Measurements from ENCODE around the gene KRTAP10-12.

KRTAP10-12 gene

GRCh38 chr21:44695184-44695583 lies 1.8 kb upstream of the KRTAP10-12 start:
- H3K27ac ChIP-seq: no peak overlapping the region
- no peak overlapping the region for H3K4me3 ChIP-seq

- no peak overlapping the region for H3K4me3 ChIP-seq
- no peak overlapping the region for H3K27ac ChIP-seq
Measured at GRCh38 chr21:44695641-44696040, 1.3 kb upstream of the KRTAP10-12 start.

DNA sequence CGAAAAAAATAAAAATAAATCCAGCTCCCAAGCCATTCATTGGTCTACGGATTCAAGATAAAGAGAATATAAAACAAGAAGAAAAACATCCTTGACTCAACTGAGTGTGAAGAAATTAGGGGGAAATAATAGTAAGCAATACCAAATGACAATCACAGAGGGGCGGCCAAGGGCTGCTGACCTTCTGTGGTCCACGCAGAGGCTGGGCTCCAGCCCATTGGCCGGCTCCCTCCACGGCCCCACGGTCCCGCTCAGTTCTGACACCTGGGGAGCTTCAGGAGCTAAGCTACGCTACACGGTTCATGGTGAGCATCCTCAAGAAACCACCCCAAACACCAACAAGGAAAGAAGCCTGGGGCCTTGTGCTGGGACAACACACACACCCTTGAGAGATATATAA lies 400 bp upstream of the KRTAP10-12 start:
- Histone ChIP-seq H3K27ac (no peak overlapping the region), H3K4me3 (no peak overlapping the region)

- Histone ChIP-seq H3K4me3 (no peak overlapping the region), H3K27ac (no peak overlapping the region)
Measured at GRCh38 chr21:44697811-44698734, 1.1 kb downstream of the KRTAP10-12 start.

DNA sequence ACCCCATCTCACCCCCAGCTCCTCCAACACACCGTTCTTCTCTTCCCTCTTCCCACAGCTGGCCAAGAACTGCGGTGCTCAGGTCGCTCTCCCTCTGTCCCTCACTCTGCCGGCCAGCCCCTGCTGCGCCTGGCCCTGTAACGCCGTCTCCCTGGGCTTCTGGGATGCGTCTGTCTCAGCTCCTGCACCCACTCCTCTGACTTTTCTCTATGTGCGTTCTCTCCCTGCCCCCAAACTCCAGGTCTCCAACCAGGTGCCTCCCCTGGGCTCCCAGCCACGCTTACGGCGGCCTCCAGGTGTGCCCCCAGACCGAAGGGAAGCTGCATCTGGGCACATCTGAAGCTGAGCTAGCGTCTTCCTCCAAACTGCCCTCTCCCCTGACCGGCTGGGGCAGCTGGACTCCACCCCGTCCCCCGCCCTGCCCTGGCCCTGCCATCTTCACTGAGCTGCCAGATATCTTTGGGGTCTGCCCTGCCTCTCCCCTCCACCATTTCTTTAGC lies 2.6 kb downstream of the KRTAP10-12 start:
- H3K27ac ChIP-seq: no peak overlapping the region

GRCh38 chr21:44700101-44701022 lies 3.4 kb downstream of the KRTAP10-12 start:
- H3K4me3 ChIP-seq: no peak overlapping the region
- H3K27ac ChIP-seq: no peak overlapping the region

More for the DNA sequence above, 2.6 kb downstream of the KRTAP10-12 start:
- H3K4me3 ChIP-seq: no peak overlapping the region

DNA sequence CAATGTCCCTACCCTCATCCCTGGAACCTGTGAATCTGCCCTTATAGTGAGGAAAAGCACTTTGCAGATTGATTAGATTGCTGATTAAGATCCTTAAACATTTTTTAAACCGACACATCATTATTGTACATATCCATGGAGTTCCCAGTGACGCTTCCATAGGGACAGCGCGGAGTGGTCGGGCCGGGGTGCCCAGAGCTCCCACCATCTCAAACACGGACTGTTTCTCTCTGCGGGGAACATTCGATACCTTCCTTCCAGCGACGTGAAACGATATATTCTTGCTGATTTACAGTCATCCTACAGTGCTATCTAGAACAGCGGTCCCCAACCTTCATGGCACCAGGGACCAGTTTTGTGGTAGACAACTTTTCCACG lies 4.0 kb downstream of the KRTAP10-12 start:
- Histone ChIP-seq H3K27ac (no peak overlapping the region), H3K4me3 (no peak overlapping the region)

DNA sequence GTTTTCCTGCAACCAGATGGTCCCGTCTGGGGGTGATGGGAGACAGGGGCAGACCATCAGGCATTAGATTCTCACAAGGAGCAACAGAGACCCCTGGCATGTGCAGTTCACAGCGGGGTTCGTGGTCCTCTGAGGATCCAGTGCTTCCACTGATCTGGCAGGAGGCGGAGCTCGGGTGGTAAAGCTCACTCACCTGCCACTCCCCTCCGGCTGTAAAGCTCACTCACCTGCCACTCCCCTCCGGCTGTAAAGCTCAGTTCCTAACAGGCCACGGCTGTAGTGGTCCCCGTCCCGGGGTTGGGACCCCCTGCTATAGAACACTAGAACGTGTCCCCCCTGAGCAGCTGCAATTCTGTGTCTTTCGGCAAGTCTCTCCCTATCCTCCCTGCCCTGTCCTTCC lies 4.6 kb downstream of the KRTAP10-12 start:
- Histone ChIP-seq H3K4me3 (no peak overlapping the region), H3K27ac (no peak overlapping the region)

DNA sequence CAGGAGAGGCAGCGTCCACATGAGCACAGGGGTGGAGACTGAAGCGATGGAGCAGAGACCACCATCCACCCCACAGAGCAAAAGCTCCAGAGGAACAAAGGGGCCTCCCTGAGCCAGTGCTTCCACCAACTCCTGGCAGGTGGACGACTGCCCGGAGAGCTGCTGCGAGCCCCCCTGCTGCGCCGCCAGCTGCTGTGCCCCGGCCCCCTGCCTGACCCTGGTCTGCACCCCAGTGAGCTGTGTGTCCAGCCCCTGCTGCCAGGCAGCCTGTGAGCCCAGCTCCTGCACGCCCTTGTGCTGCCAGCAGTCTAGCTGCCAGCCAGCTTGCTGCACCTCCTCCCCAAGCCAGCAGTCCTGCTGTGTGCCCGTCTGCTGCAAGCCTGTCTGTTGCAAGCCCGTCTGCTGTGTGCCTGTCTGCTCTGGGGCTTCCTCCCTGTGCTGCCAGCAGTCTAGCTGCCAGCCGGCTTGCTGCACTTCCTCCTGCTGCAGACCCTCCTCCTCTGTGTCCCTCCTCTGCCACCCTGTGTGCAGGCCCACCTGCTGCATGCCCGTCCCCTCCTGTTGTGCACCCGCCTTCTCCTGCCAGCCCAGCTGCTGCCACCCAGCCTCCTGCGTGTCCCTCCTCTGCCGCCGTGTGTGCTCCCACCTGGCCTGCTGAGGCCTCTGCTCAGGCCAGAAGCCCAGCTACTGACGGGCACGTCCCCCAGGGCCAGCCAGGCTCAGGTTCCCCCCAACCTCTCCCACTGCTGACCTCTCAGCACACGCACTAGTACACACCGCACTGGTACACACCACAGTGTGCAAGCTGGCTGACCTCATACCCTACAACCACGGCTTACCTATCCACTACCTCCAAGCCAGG lies 5.4 kb downstream of the KRTAP10-12 start:
- no peak overlapping the region for H3K4me3 ChIP-seq

GRCh38 chr21:44702973-44703730 lies 6.2 kb downstream of the KRTAP10-12 start:
- no peak overlapping the region for H3K27ac ChIP-seq
- no peak overlapping the region for H3K4me3 ChIP-seq

More for the DNA sequence above, 5.4 kb downstream of the KRTAP10-12 start:
- no peak overlapping the region for H3K27ac ChIP-seq

DNA sequence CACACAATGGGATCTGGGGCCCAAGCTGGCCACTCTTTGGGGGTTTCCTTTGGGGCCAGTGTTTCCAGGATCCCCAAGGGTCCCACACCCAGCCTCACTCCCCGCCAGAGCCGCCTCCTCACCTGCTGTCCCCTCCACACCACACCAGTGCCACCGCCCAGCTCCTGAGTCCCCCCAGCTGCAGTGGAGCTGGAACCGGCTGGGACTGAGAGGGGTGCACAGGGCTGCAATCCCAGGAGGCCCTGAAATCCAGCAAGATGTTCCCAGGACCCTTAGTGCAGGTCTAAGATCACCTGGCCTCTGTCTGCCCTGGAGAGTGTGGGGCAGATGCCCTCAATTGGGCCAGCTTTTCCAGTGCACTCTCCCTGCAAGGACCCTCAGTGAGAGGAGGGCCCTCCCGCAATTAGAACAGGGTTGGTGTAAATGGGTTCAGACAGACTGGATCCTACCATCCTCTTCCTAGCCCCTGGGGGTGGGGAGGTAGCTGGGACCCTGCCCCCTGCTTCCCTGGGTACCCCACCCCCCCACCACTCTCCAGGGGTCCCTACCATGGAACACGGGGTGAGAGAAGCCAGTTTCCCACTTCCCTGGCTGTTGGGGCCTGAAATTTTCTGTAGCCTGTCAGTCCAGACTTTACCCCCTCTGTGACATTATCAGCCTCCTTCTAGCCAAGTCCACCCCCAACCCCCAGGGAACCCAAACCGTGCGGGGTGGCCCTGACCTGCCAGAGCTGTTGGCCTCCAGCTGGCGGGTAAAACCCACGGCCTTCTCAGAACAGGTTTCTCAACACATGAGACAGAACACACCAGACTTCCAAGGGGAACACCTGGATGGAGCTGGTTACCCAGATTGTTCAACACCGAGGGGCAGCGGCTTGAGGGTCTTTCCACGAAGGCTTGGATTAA lies 7.0 kb downstream of the KRTAP10-12 start:
- no peak overlapping the region for H3K4me3 ChIP-seq
- H3K27ac ChIP-seq: no peak overlapping the region

- Histone ChIP-seq H3K27ac (no peak overlapping the region), H3K4me3 (no peak overlapping the region)
Measured at GRCh38 chr21:44704636-44705001, 7.6 kb downstream of the KRTAP10-12 start.

DNA sequence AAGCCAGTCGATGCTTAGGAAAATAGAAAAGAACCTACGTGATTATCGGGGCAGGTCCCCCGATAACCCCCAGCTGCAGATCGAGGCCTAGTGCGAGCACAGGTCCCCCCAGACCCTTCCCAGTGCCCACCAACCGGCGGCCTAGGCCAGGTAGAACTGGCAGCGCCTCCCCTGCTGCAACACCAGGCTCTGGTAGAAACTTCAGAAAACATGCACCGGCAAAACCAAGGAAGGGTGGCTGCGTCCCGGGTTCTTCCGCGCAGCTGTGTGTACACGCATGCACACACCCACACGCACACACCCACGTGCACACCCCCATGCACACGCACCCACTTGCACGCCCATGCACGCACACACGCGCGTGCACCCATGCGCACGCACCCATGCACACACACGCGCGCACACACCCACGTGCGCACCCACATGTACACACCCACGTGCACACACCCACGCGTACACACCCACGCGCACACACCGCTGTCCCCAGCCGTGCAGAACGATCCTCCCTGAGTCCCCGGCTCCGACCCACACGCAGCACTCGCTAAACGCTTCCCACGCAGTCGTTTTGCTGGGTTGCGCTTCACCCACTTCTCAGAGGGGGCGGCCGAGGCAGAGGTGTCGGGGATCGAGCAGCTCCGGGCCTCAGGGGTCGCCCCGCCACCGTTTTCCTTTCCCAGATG lies 9.2 kb downstream of the KRTAP10-12 start:
- no peak overlapping the region for H3K4me3 ChIP-seq

DNA sequence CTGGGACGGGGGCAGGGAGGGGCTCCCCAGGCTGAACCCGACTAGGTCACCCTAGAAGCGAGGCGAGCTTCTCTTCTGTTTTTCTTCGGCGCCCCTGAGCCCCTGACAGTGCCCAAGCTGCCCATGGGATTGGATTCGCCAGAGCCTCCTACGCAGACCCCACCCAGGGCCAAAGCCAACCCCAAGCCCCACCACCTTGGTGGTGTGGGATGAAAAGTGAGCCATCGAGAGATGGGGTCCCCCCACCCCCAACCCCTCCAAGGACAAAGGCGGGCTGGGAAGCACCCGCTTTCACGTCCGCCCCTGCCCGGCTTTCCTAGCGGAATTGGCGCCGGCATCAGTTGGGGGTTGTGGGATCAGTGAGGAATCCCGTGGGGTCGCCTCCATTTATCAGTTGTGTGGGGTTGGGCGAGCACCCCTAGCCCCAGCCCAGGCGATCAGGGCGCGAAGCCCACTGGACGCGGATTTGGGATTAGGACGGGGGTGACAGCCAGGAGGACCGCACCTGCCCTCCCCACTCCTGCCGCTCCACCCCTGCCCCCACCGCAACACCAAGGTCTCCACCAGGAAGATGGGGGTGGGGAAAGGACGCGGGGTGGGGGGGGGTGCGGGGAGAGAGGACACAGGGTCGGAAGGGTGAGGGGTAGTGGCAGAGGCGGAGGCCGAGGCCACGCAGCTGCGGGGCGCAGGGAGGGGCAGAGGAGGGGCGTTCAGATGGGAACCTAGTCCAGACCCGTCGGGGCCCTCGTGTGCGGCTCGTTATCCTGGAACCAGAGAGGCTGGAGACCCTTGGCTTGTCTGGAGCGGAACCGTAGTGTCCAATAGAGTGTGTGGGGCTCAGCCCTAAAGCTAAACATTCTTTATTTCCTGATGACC lies 10.0 kb downstream of the KRTAP10-12 start:
- Histone ChIP-seq H3K27ac (no peak overlapping the region), H3K4me3 (no peak overlapping the region)

More for the DNA sequence above, 9.2 kb downstream of the KRTAP10-12 start:
- no peak overlapping the region for H3K27ac ChIP-seq

GRCh38 chr21:44708213-44708865 lies 11.4 kb downstream of the KRTAP10-12 start:
- Histone ChIP-seq H3K27ac (no peak overlapping the region), H3K4me3 (no peak overlapping the region)
